SW 1271 (cell line): ENCODE measurements around the gene KIF20A.
"Not testable (repeated sequence)": the region's sequence is repeated elsewhere in the genome, so short reads cannot be mapped to it uniquely, and the experiment has no call there.

Experiments
- DNase-seq, 2 experiments: peaks; one replicate each; lab custom pipeline; 2025; lab: John Stamatoyannopoulos, UW

Gene KIF20A

GRCh38 chr5:138178516-138179276 is at the start of gene KIF20A, which contains the start of gene BRD8:
Gene KIF20A, plus strand, starts transcription at chr5:138179112. Its CDS starts 569 bp downstream, at chr5:138179681.
Gene BRD8, minus strand, starts transcription at chr5:138178630. Its CDS starts 16 bp downstream, at chr5:138178614.
- peak; percentile 93 to 100 for DNase-seq

DNA sequence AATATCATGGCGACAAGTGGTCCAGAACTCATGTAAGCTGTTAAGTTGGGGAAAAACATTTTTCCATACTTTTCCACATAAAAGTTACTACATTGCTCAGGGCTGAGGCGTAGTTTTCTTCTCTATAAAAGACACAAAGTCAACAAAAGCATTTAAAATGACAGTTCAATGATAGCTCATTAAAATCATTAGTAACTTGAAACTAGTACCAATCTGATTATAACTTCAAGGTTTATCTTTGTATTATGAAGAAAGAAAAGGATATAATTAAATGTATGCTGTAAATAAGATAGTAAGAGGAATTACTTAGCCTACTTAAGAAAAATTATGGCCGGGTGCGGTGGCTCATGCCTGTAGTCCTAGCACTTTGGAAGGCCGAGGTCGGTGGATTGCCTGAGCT is 49.6 kb upstream of the KIF20A start:
- DNase-seq = no peak

GRCh38 chr5:138132543-138132942 is 46.4 kb upstream of the KIF20A start:
- no peak for DNase-seq

- DNase-seq = no peak
These were observed 39.7 kb upstream of the KIF20A start, which contains the start of gene NME5 for GRCh38 chr5:138138949-138139780. Gene NME5, minus strand, starts transcription at chr5:138139428. Its CDS starts 648 bp downstream, at chr5:138138780.

DNA sequence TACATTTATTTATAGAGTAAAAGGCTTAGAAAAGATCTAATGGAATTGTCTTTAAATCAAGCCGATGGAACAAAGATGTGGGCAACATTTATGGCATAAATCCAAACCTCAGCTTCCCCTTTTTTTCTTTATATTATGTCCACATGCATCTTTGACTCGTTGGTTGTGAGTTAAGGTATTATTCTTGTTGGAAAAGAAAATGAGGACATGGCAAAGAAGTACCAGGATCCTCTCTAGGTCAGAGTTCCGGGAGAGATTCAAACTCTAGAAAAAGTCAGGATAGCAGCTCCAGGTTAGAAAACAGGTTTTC is 39.2 kb upstream of the KIF20A start:
- no peak for DNase-seq

- DNase-seq = no peak
These were observed 38.6 kb upstream of the KIF20A start for GRCh38 chr5:138140268-138140667.

DNA sequence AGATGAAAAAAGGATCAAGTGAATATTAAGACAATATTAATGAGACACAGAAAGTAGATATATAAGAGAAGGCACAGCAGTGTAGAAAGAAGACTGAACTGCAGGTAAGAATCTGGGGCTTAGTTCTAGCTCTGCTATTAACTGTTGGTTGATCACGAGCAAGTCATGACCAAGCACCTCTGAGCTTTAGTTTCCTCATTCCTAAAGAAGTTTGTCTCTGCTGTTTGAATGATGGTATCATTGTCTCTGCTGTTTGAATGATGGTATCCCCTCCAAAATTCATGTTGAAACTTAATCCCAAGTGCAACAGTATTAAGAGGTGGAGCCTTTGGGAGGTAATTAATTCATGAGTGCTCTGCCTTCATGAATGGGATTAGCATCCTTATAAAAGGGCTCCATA is 37.2 kb upstream of the KIF20A start:
- no peak for DNase-seq

DNA sequence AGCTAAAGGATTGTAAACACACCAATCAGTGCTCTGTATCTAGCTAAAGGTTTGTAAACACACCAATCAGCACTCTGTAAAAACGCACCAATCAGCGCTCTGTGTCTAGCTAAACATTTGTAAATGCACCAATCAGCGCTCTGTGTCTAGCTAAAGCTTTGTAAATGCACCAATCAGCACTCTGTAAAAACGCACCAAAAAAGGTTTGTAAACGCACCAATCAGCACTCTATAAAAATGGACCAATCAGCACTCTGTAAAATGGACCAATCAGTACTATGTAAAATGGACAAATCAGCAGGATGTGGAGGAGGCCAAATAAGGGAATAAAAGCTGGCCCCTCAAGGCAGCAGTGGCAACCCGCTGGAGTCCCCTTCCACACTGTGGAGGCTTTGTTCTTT is 35.3 kb upstream of the KIF20A start:
- not testable (repeated sequence) for DNase-seq

DNA sequence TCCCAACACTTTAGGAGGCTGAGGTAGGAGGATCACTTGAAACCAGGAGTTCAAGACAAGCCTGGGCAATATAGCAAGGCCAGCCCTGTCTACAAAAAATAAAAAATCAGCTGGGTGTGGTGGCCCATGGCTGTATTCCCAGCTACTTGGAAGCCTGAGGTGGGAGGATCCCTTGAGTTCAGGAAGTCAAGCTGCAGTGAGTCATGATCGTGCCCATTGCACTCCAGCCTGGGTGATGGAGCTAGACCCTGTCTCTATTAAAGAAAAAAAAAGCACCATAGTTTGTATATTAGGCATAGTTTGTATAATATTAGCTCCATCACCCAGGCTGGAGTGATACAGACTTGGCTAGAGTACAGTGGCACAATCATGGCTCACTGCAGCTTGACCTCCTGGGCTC is 30.1 kb upstream of the KIF20A start:
- DNase-seq = peak; percentile 55 to 83

GRCh38 chr5:138149530-138149929 is 29.4 kb upstream of the KIF20A start:
- peak; percentile 43 to 69 for DNase-seq

- not testable (repeated sequence) for DNase-seq
These were observed 22.9 kb upstream of the KIF20A start for GRCh38 chr5:138155977-138156376.

DNA sequence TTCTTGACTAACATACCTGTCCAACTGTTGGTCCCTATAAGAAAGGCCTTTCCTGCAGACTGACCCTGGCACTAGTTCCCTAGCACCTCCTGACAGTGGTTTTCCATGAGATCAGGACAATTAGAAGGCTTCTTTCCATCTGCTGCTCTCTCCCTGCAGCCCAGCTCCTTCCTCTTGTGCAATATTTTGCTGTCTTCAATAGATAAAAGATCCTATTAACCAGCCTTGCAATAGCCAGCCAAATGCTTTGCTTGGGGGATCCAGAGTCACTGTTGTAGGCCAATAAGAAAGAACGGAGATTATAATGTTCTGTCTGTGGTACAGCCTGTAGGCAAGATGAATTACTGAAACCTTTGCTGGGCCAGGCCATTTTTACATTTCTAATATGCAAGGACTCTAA is 21.3 kb upstream of the KIF20A start:
- no peak for DNase-seq

DNA sequence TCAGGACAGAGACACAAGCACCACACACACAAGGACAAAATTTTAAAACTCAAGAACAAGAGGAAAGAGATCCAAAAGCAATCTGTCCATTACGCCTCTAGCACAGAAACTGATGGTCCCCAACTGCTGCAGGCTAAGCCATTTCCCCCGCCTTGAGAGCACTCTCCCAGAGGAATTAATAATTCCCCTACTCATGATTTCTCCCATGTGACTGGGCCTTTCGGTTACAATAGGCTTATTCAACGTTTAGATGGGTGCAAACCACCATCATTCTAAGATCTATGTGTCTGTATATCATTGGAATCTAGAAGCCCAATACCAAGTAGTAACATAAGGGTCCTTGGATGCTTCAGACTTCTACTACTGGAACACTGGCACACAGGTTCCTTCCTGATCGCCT is 19.2 kb upstream of the KIF20A start:
- DNase-seq = no peak

GRCh38 chr5:138160706-138161105 is 18.2 kb upstream of the KIF20A start:
- DNase-seq = no peak

DNA sequence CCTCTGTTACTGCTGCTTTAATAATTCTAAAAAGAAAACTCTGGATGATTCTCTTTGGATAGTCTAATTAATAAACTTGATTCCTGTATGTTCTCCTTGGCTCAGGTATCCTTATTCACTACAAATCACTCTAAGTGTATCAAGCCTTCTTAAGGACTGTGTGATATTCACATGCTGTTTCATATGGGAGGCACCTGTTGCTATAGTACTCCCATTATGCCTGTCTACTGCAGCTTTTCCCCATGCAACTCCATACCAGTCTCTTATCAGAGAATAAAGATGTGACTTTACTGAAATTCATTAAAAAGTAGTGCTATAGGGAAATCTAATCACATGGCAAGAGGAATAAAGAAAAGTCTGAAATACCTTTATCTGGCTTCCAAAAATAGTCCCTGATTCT is 15.2 kb upstream of the KIF20A start:
- no peak for DNase-seq

- no peak for DNase-seq
These were observed 9.8 kb upstream of the KIF20A start for GRCh38 chr5:138169124-138169523.

GRCh38 chr5:138170299-138170698 is 8.6 kb upstream of the KIF20A start:
- no peak for DNase-seq

DNA sequence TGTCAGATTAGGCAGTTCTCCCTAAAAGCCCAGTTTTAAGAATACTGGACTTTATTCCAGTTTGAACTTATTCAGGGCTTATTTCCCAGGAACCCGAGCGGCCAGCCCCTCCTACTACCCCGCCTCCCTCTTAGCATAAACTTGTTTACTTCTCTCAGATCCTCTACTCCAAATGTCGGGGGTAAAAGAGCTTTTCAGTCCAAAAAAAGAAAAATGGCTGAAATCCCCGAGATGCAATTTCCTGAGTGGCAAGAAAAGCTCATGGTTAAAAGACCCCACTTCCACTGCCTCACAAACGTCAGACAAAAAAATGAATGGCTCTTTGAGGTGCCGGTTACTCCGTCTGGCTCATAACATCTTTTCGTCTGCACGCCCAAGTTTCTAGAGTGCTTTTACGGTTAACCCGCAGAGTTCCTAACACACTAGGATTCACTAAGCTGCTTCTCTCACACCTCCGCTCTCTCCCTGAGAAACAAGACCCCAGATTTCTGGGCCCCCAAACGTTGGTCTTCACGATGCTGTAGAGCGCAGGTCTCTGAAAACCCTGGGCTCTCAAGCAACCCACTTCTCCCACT is 884 bp upstream of the KIF20A start:
- DNase-seq = peak; percentile 24 to 65

- no peak for DNase-seq
These were observed 455 bp downstream of the KIF20A start for GRCh38 chr5:138179277-138179857.

DNA sequence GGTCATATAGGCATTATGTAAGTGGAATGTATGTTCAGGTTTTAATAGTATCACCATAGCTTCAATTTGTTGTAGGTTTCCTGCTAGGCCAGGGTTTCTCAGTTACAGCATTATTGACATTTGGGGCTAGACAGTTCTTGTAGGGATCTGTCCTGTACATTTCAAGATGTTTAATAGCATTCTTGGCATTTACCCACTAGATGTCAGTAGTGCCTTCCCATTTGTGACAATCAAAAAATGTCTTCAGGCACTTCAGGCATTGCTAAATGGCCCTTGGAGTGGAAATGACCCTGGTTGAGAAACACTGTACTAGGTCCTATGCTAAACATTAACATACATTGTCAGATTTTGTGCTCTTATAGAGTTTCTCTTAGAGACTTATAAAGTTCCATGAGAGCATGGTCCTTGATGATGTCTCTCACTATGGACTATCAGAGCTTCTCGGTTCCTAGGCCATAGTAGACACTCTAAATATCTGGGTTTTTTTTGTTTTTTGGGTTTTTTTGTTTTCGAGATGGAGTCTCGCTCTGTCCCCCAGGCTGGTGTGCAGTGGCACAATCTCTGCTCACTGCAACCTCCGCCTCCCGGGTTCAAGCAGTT is 1.4 kb downstream of the KIF20A start:
- DNase-seq = peak; percentile 57 to 83

GRCh38 chr5:138180841-138181240 is 1.9 kb downstream of the KIF20A start:
- DNase-seq = no peak

GRCh38 chr5:138182808-138183207 is 3.9 kb downstream of the KIF20A start:
- DNase-seq = no peak
